Measurements from ENCODE around the gene CHD9. TPM values are rescaled to one million over a fixed set of nuclear protein-coding genes. Genes with fewer than 3 reads are reported as not detected.
A peak's percentile ranks its signal among the peaks of the same experiment; 100 is the strongest.
"Not testable (repeated sequence)": the region's sequence is repeated elsewhere in the genome, so short reads cannot be mapped to it uniquely, and the experiment has no call there.

The CHD9 gene
- total RNA-seq, 4 donors from 2014 or later = 82.2 to 114 (median 91.3) TPM

DNA sequence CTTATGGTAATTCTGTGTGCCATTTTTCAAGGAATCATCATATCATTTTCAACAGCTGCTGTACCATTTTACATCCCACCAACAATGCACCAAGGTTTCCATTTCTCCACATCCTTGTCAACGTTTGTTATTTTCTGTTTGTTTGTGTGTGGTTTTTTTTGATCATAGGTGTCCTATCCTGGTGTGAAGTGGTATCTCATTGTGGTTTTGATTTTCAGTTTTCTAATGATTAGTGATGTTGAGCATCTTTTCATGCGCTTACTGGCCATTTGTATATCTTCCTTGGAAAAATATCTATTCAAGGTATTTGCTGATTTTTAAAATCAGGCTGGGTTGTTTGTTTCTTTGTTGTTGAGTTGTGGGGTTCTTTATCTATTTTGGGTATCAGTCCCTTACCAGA is 15.0 kb downstream of the CHD9 start:
- DNase-seq (ENCODE audit: low spot score in 2 of 2) = no peak
- H3K4me3 ChIP-seq = no peak overlapping the region
- TF ChIP-seq, protein P1, sequence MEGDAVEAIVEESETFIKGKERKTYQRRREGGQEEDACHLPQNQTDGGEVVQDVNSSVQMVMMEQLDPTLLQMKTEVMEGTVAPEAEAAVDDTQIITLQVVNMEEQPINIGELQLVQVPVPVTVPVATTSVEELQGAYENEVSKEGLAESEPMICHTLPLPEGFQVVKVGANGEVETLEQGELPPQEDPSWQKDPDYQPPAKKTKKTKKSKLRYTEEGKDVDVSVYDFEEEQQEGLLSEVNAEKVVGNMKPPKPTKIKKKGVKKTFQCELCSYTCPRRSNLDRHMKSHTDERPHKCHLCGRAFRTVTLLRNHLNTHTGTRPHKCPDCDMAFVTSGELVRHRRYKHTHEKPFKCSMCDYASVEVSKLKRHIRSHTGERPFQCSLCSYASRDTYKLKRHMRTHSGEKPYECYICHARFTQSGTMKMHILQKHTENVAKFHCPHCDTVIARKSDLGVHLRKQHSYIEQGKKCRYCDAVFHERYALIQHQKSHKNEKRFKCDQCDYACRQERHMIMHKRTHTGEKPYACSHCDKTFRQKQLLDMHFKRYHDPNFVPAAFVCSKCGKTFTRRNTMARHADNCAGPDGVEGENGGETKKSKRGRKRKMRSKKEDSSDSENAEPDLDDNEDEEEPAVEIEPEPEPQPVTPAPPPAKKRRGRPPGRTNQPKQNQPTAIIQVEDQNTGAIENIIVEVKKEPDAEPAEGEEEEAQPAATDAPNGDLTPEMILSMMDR (IDR thresholded peaks at IDR 0.05) = no peak
- TF ChIP-seq POLR2A (IDR thresholded peaks at IDR 0.05) (no peak), EP300 (IDR thresholded peaks at IDR 0.05) (no peak)
- H3K27me3 ChIP-seq = no peaks in the 10 kb centered on the region
- H3K9me3 ChIP-seq = peaks cover 0 to 3% (median 0%) of the 10 kb centered on the region in 4 donors
- peaks cover 0 to 5% (median 0%) of the 10 kb centered on the region in 3 donors for H3K36me3 ChIP-seq
- no peak overlapping the region for H3K27ac ChIP-seq
- 84 to 91% methylated on average over 2 of the region's 2 CpGs for WGBS, 2 donors
- peaks cover 0 to 56% (median 23%) of the 10 kb centered on the region in 4 donors for H3K4me1 ChIP-seq

DNA sequence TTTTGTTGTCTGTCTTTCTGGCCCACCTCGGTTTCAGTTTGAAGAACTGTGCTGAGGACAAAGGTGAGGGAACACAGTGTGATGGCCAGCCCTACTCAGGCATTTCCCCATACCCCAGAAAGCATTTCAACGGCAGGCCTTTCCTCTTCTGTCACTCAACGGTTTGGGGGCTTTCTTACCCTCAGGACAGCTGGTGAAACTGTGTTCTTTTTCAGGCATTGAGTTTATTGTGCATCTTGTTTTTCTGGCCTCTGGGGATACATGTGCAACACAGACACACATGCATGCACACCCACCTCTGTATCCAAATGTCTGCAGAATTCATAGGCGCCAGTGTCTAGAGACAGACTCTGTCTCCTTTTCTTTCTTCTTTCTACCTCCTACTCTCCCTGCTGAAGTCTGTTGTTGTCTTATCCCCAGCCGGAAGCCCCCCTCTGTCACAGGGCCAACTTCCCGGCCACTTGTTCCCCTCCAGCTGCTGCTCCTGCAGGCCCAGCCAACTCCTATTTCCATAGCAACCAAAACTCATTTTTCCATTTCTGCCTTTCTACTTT is 17.0 kb downstream of the CHD9 start:
- TF ChIP-seq EP300 (IDR thresholded peaks at IDR 0.05) = no peak
- no peak for TF ChIP-seq POLR2A (IDR thresholded peaks at IDR 0.05)
- TF ChIP-seq, protein P1 (IDR thresholded peaks at IDR 0.05) = no peak
- WGBS, 2 donors = 7 to 13% methylated on average over 6 of the region's 6 CpGs
- peak in 1 of 2 donors; percentile 45 for DNase-seq (ENCODE audit: low spot score in 2 of 2)
- Histone ChIP-seq H3K4me1 (peaks cover 0 to 38% (median 16%) of the 10 kb centered on the region in 4 donors), H3K27ac (peak overlapping the region in 3 of 4 donors; percentile 30 to 77 (median 72)), H3K4me3 (no peak overlapping the region), H3K36me3 (peaks cover 0 to 5% (median 0%) of the 10 kb centered on the region in 3 donors), H3K9me3 (peaks cover 0 to 3% (median 0%) of the 10 kb centered on the region in 4 donors), H3K27me3 (no peaks in the 10 kb centered on the region)

DNA sequence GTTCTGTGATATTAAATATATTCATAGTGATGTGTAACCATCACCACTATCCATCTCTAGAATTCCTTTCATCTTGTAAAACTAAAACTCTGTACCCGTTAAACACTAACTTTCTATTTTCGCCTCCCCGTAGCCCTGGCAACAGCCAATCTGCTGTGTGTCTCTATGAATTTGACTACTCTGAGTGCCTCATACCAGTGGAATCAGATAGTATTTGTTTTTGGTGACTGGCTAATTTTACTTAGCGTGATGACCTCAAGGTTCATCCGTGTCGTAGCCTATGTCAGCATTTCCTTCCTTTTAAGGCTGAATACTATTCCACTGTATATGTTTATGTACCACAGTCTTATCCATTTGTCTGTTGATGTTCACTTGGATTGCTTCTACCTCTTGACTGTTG is 18.2 kb downstream of the CHD9 start:
- WGBS, 2 donors = 93 to 94% methylated on average over 6 of the region's 6 CpGs
- Histone ChIP-seq H3K27me3 (no peaks in the 10 kb centered on the region), H3K4me3 (no peak overlapping the region), H3K4me1 (peaks cover 0 to 38% (median 16%) of the 10 kb centered on the region in 4 donors), H3K9me3 (peaks cover 0 to 3% (median 0%) of the 10 kb centered on the region in 4 donors), H3K36me3 (peaks cover 0 to 5% (median 0%) of the 10 kb centered on the region in 3 donors), H3K27ac (peak overlapping the region in 1 of 4 donors; percentile 77)
- DNase-seq (ENCODE audit: low spot score in 2 of 2) = no peak
- TF ChIP-seq, protein P1 (IDR thresholded peaks at IDR 0.05) = no peak
- TF ChIP-seq EP300 (IDR thresholded peaks at IDR 0.05) (no peak), POLR2A (IDR thresholded peaks at IDR 0.05) (no peak)

DNA sequence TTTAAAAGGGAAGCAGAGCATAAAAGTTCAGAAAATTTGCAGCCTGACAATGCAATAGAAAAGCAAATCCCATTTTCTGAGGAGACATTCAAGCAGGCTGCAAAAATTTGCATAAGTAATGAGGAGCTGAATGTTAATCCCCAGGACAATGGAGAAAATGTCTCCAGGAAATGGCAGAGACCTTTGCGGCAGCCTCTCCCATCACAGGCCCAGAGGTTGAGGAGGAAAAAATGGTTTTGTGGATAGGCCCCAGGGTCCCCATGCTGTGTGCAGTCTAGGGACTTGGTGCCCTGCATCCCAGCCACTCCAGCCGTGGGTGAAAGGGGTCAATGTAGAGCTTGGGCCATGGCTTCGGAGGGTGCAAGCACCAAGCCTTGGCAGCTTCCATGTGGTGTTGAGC is 19.5 kb downstream of the CHD9 start:
- 81 to 84% methylated on average over 3 of the region's 3 CpGs for WGBS, 2 donors
- peaks cover 0 to 42% (median 20%) of the 10 kb centered on the region in 4 donors for H3K4me1 ChIP-seq
- DNase-seq (ENCODE audit: low spot score in 2 of 2); H3K36me3 ChIP-seq; H3K27me3 ChIP-seq; H3K4me3 ChIP-seq; H3K9me3 ChIP-seq; H3K27ac ChIP-seq: not testable (repeated sequence)

DNA sequence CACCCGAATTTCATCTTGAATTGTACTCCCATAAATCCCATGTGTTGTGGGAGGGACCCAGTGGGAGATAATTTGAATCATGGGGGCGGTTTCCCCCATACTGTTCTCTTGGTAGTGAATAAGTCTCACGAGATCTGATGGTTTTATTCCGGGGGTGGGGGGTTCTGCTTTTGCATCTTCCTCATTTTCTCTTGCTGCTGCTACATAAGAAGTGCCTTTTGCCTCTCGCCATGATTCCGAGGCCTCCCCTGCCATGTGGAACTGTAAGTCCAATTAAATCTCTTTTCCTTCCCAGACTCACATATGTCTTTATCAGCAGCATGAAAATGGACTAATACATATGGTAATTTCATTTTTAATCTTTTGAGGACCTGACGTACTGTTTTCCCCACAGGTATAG is 20.7 kb downstream of the CHD9 start:
- not testable (repeated sequence) for H3K36me3 ChIP-seq; H3K4me3 ChIP-seq; H3K27ac ChIP-seq; DNase-seq (ENCODE audit: low spot score in 2 of 2); H3K9me3 ChIP-seq; H3K27me3 ChIP-seq
- H3K4me1 ChIP-seq = peaks cover 0 to 49% (median 28%) of the 10 kb centered on the region in 4 donors
- 86 to 91% methylated on average over 7 of the region's 7 CpGs for WGBS, 2 donors

DNA sequence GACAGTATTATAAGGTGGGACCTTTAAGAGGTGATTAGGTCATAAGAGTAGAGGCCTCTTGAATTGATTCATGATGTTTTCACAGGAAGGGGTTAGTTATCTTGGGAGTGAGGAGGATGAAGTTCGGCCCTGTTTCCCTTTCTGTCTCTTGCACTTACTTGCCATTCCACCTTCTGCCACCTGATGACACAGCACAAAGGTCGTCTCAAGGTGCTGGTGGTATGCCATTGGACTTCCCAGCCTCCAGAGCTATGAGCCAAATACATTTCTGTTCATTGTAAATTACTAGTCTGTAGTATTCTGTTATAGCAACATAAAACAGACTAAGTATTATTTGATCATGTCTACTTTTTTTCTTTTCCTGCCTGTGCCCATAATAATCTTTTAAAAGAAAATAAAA is 23.5 kb downstream of the CHD9 start:
- Histone ChIP-seq H3K36me3 (no peaks in the 10 kb centered on the region), H3K27ac (peak overlapping the region in 1 of 4 donors; percentile 20), H3K9me3 (peaks cover 0 to 3% (median 0%) of the 10 kb centered on the region in 4 donors), H3K27me3 (no peaks in the 10 kb centered on the region), H3K4me3 (no peak overlapping the region), H3K4me1 (peaks cover 7 to 49% (median 23%) of the 10 kb centered on the region in 4 donors)
- no peak for DNase-seq (ENCODE audit: low spot score in 2 of 2)
- 66 to 74% methylated on average over 2 of the region's 2 CpGs for WGBS, 2 donors
- TF ChIP-seq, protein P1 (IDR thresholded peaks at IDR 0.05) = no peak
- TF ChIP-seq POLR2A (IDR thresholded peaks at IDR 0.05) (no peak), EP300 (IDR thresholded peaks at IDR 0.05) (no peak)
